T-helper 17 cell (primary cell): ENCODE measurements around the gene IFI27. TPM values are rescaled to one million over a fixed set of nuclear protein-coding genes. Genes with fewer than 3 reads are reported as not detected.

Experiments
- ATAC-seq: fragments of 150-1000 bp; cut with Tn5 transposase; 2 replicates; pipeline ENCODE4 v1.10.0; 2021; ENCODE audit warnings: mild to moderate bottlenecking, moderate library complexity
- DNase-seq, 3 donors: peaks; one replicate each; pipeline versions ENCODE4 v3.0.0 to v3.0.0-alpha.2; 2020 to 2021
- H3K9me3 ChIP-seq: one replicate; pipeline ENCODE4 v1.7.0; 2013; ENCODE audit warnings: low read length, mild to moderate bottlenecking; ENCODE audit not compliant: control insufficient read depth, poor library complexity, severe bottlenecking
- H3K27ac Mint-ChIP-seq: one replicate; pipeline ENCODE4 v1.8.0; 2022; ENCODE audit warnings: mild to moderate bottlenecking, moderate library complexity, mixed read lengths
- H3K27me3 Mint-ChIP-seq: one replicate; pipeline ENCODE4 v1.8.0; 2022; ENCODE audit warnings: mixed read lengths
- H3K36me3 Mint-ChIP-seq: one replicate; pipeline ENCODE4 v1.8.0; 2022; ENCODE audit warnings: low read depth, mixed read lengths
- H3K4me1 Mint-ChIP-seq: one replicate; pipeline ENCODE4 v1.8.0; 2022; ENCODE audit warnings: mild to moderate bottlenecking, mixed read lengths
- H3K4me3 Mint-ChIP-seq: one replicate; pipeline ENCODE4 v1.8.0; 2022; ENCODE audit warnings: mild to moderate bottlenecking, moderate library complexity, mixed read lengths
- total RNA-seq, 4 donors: library from RNA in 2 of 4; stranded (reverse) in 2 of 4; gene quantifications; one replicate each; pipeline ENCODE4 v1.2.3 and lab custom pipeline; 2022 to 2026

IFI27 gene
- total RNA-seq, 2 donors from 2014 or later: 0.63 to 1.0 TPM

- no peak for ATAC-seq
- Mint-ChIP-seq H3K4me1 (no peaks in the 10 kb centered on the region), H3K27me3 (no peaks in the 10 kb centered on the region)
Observed at GRCh38 chr14:94088516-94088915, 22.0 kb upstream of the IFI27 start.

GRCh38 chr14:94089479-94089878 lies 21.1 kb upstream of the IFI27 start:
- Mint-ChIP-seq H3K4me1 (no peaks in the 10 kb centered on the region), H3K27ac (no peak overlapping the region), H3K4me3 (no peak overlapping the region), H3K36me3 (no peaks in the 10 kb centered on the region), H3K27me3 (no peaks in the 10 kb centered on the region)
- H3K9me3 ChIP-seq: no peaks in the 10 kb centered on the region
- ATAC-seq (no peak), DNase-seq (no peak)

More at GRCh38 chr14:94088516-94088915, 22.0 kb upstream of the IFI27 start:
- H3K27ac Mint-ChIP-seq: no peak overlapping the region
- DNase-seq: no peak
- no peak overlapping the region for H3K4me3 Mint-ChIP-seq
- no peaks in the 10 kb centered on the region for H3K36me3 Mint-ChIP-seq
- H3K9me3 ChIP-seq: no peaks in the 10 kb centered on the region

- Mint-ChIP-seq H3K4me1 (no peaks in the 10 kb centered on the region), H3K27me3 (no peaks in the 10 kb centered on the region), H3K36me3 (no peaks in the 10 kb centered on the region), H3K27ac (no peak overlapping the region), H3K4me3 (no peak overlapping the region)
- H3K9me3 ChIP-seq: no peaks in the 10 kb centered on the region
- DNase-seq (no peak), ATAC-seq (no peak)
Observed at GRCh38 chr14:94093418-94093817, 17.1 kb upstream of the IFI27 start.

GRCh38 chr14:94097091-94097490 lies 13.4 kb upstream of the IFI27 start:
- DNase-seq (no peak), ATAC-seq (no peak)
- no peaks in the 10 kb centered on the region for H3K36me3 Mint-ChIP-seq
- no peaks in the 10 kb centered on the region for H3K4me1 Mint-ChIP-seq
- no peaks in the 10 kb centered on the region for H3K27me3 Mint-ChIP-seq
- no peak overlapping the region for H3K4me3 Mint-ChIP-seq
- no peak overlapping the region for H3K27ac Mint-ChIP-seq
- H3K9me3 ChIP-seq: no peaks in the 10 kb centered on the region

- ATAC-seq: no peak
- Mint-ChIP-seq H3K27ac (peak overlapping the region; percentile 68), H3K4me1 (no peaks in the 10 kb centered on the region)
Observed at GRCh38 chr14:94098326-94098992, 12.1 kb upstream of the IFI27 start.

GRCh38 chr14:94099006-94099405 lies 11.5 kb upstream of the IFI27 start:
- no peak overlapping the region for H3K4me3 Mint-ChIP-seq
- no peaks in the 10 kb centered on the region for H3K36me3 Mint-ChIP-seq
- no peak overlapping the region for H3K27ac Mint-ChIP-seq
- no peaks in the 10 kb centered on the region for H3K4me1 Mint-ChIP-seq
- H3K27me3 Mint-ChIP-seq: no peaks in the 10 kb centered on the region
- DNase-seq (no peak), ATAC-seq (no peak)
- H3K9me3 ChIP-seq: no peaks in the 10 kb centered on the region

More at GRCh38 chr14:94098326-94098992, 12.1 kb upstream of the IFI27 start:
- no peaks in the 10 kb centered on the region for H3K9me3 ChIP-seq
- Mint-ChIP-seq H3K4me3 (no peak overlapping the region), H3K27me3 (no peaks in the 10 kb centered on the region), H3K36me3 (no peaks in the 10 kb centered on the region)
- no peak for DNase-seq

- H3K9me3 ChIP-seq: no peaks in the 10 kb centered on the region
- Mint-ChIP-seq H3K4me3 (no peak overlapping the region), H3K4me1 (no peaks in the 10 kb centered on the region), H3K27me3 (no peaks in the 10 kb centered on the region), H3K27ac (no peak overlapping the region), H3K36me3 (no peaks in the 10 kb centered on the region)
- DNase-seq: no peak
- no peak for ATAC-seq
Observed at GRCh38 chr14:94100847-94101246, 9.7 kb upstream of the IFI27 start.

- Mint-ChIP-seq H3K27me3 (no peaks in the 10 kb centered on the region), H3K27ac (no peak overlapping the region), H3K4me1 (no peaks in the 10 kb centered on the region), H3K4me3 (no peak overlapping the region), H3K36me3 (no peaks in the 10 kb centered on the region)
- ATAC-seq (no peak), DNase-seq (no peak)
- no peaks in the 10 kb centered on the region for H3K9me3 ChIP-seq
Observed at GRCh38 chr14:94101748-94102147, 8.8 kb upstream of the IFI27 start.

GRCh38 chr14:94102768-94103482 lies 7.6 kb upstream of the IFI27 start:
- Mint-ChIP-seq H3K27me3 (no peaks in the 10 kb centered on the region), H3K36me3 (no peaks in the 10 kb centered on the region), H3K4me3 (no peak overlapping the region), H3K27ac (no peak overlapping the region), H3K4me1 (no peaks in the 10 kb centered on the region)
- ATAC-seq: no peak
- no peak for DNase-seq
- H3K9me3 ChIP-seq: no peaks in the 10 kb centered on the region

- Mint-ChIP-seq H3K4me3 (no peak overlapping the region), H3K36me3 (no peaks in the 10 kb centered on the region), H3K27me3 (no peaks in the 10 kb centered on the region), H3K4me1 (peaks cover 2% of the 10 kb centered on the region), H3K27ac (no peak overlapping the region)
- ATAC-seq (no peak), DNase-seq (no peak)
- H3K9me3 ChIP-seq: no peaks in the 10 kb centered on the region
Observed at GRCh38 chr14:94103554-94104150, 6.9 kb upstream of the IFI27 start.

- no peaks in the 10 kb centered on the region for H3K9me3 ChIP-seq
- no peak overlapping the region for H3K4me3 Mint-ChIP-seq
Observed at GRCh38 chr14:94104731-94105130, 5.8 kb upstream of the IFI27 start.

GRCh38 chr14:94109915-94110250 lies 653 bp upstream of the IFI27 start:
- no peak overlapping the region for H3K27ac Mint-ChIP-seq

More at GRCh38 chr14:94104731-94105130, 5.8 kb upstream of the IFI27 start:
- Mint-ChIP-seq H3K27ac (no peak overlapping the region), H3K27me3 (no peaks in the 10 kb centered on the region), H3K4me1 (peaks cover 2% of the 10 kb centered on the region), H3K36me3 (no peaks in the 10 kb centered on the region)
- DNase-seq (no peak), ATAC-seq (no peak)

GRCh38 chr14:94111276-94112095 lies 950 bp downstream of the IFI27 start:
- H3K4me3 Mint-ChIP-seq: no peak overlapping the region
- no peak overlapping the region for H3K27ac Mint-ChIP-seq
- H3K27me3 Mint-ChIP-seq: peaks cover 38% of the 10 kb centered on the region
- ATAC-seq (no peak), DNase-seq (no peak)
- H3K4me1 Mint-ChIP-seq: peaks cover 7% of the 10 kb centered on the region
- H3K36me3 Mint-ChIP-seq: no peaks in the 10 kb centered on the region
- no peaks in the 10 kb centered on the region for H3K9me3 ChIP-seq

More at GRCh38 chr14:94109915-94110250, 653 bp upstream of the IFI27 start:
- Mint-ChIP-seq H3K27me3 (peaks cover 22% of the 10 kb centered on the region), H3K4me3 (no peak overlapping the region), H3K4me1 (peaks cover 5% of the 10 kb centered on the region), H3K36me3 (no peaks in the 10 kb centered on the region)
- no peak for ATAC-seq
- H3K9me3 ChIP-seq: no peaks in the 10 kb centered on the region
- no peak for DNase-seq
